Suprapubic skin (tissue), 4 donors: Measurements from ENCODE around the gene CRB1.

ENCODE experiments used
- CTCF ChIP-seq, 2 donors: fragments of 200-600 bp in 1 of 2; fragments of 450-650 bp in 1 of 2; sonication (generic) in 1 of 2; IDR thresholded peaks; one replicate each; pipeline ENCODE4 v1.5.1; 2016 to 2019; ENCODE audit warnings: antibody characterized with exemption in 2 of 2, mild to moderate bottlenecking in 1 of 2, moderate library complexity in 1 of 2
- EP300 ChIP-seq: sonication (generic); formaldehyde crosslinking; IDR thresholded peaks from one replicate; pipeline ENCODE4 v1.6.1; 2017; ENCODE audit warnings: antibody characterized with exemption
- POLR2A ChIP-seq, 2 donors: fragments of 450-650 bp; IDR thresholded peaks; one replicate each; pipeline ENCODE4 v1.6.1; 2017; ENCODE audit warnings: antibody characterized with exemption in 2 of 2, mild to moderate bottlenecking in 2 of 2, moderate library complexity in 2 of 2
- POLR2AphosphoS5 ChIP-seq, 3 donors: sonication (generic); formaldehyde crosslinking; IDR thresholded peaks; one replicate each; pipeline ENCODE4 v1.6.1; 2017; ENCODE audit warnings: antibody characterized with exemption in 3 of 3

DNA sequence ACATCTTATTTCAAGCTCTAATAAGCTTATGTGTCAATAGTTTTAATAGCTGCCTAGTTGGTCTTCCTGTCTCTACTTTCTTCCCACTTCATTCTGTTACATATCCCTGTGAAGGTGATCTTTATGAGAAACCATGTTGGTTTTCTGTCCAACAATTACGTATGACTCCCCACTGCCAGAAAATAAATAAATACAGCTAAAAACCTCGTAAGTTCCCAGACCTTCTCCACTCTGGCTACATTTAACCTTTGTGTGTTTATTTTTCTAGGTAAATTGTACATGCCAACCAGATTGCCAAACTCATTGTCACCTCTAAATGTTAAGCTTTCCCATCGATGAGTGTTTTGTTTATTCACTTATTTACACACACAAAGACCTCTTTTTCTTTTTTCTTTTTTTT, 147.2 kb downstream of the CRB1 start:
- TF ChIP-seq CTCF (IDR thresholded peaks at IDR 0.05) (no peak), POLR2AphosphoS5 (IDR thresholded peaks at IDR 0.05) (no peak), POLR2A (IDR thresholded peaks at IDR 0.05) (no peak), EP300 (no peak)
